ENCODE results near the gene GBF1. TPM values are rescaled to one million over a fixed set of nuclear protein-coding genes. Genes with fewer than 3 reads are reported as not detected.

Gene GBF1
- total and polyA plus RNA-seq, 2 of the 13 experiments (the other 11 are each of a cell fraction or from before 2014, with no cell fraction given): 17.1 to 21.9 TPM

DNA sequence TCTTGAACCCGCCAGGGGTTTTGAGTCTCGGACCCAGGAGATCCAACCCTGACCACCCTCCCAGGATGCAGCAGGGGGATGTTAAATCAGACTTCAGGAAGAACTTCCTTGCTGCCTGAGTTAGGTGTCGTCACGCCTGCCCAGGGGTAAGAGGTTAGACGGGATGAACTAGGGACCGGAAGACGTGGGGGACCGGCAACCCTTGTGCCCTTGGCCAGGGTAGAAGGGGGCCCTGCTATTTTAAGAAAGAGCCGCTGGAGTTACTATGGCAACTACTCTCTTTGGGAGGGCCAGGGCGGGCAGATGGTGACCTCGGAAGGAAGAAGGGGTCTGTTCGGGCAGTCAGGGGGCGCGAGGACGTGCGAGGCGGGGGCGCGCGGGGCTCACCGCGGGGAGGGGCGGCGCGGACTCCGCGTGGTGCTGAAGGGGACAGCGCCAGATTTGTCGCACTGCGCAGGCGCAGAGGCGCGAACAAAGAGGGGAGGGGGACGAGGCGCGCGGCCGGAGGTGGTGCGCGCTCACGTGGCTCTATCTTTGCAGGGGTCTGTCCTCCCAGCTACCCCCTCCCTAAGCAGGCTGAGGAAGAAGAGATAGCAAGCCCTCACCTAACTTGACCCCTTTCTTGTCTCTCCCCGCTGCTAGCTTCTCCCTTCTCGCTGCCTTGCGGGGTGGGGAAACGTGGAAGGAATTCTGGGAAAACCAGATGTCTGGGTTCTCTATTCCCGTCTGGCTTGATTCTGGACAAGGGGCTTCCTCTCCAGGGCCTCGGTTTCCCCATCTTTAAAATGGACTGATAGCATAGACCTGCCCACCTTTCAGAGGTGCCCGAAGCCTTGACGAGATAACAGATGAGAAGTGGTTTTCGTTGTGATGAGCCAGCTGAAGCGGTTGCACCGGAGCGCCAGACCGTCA lies 174.2 kb downstream of the GBF1 start (continued):
- TF ChIP-seq, protein P1, sequence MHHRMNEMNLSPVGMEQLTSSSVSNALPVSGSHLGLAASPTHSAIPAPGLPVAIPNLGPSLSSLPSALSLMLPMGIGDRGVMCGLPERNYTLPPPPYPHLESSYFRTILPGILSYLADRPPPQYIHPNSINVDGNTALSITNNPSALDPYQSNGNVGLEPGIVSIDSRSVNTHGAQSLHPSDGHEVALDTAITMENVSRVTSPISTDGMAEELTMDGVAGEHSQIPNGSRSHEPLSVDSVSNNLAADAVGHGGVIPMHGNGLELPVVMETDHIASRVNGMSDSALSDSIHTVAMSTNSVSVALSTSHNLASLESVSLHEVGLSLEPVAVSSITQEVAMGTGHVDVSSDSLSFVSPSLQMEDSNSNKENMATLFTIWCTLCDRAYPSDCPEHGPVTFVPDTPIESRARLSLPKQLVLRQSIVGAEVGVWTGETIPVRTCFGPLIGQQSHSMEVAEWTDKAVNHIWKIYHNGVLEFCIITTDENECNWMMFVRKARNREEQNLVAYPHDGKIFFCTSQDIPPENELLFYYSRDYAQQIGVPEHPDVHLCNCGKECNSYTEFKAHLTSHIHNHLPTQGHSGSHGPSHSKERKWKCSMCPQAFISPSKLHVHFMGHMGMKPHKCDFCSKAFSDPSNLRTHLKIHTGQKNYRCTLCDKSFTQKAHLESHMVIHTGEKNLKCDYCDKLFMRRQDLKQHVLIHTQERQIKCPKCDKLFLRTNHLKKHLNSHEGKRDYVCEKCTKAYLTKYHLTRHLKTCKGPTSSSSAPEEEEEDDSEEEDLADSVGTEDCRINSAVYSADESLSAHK (CRISPR knock-in tag; IDR thresholded peaks at IDR 0.05; ENCODE audit: borderline replicate concordance): no peak
- TF ChIP-seq ZNF572 (CRISPR knock-in tag; IDR thresholded peaks at IDR 0.05) (no peak), IKZF1 (IDR thresholded peaks at IDR 0.05) (no peak), MEF2D (CRISPR knock-in tag; IDR thresholded peaks at IDR 0.05) (no peak), HDAC2 (CRISPR knock-in tag; IDR thresholded peaks at IDR 0.05) (peak; percentile 19; the same call in 1 of the 2 replicates), ZNF564 (CRISPR knock-in tag; IDR thresholded peaks at IDR 0.05) (no peak), NFRKB (IDR thresholded peaks at IDR 0.05) (no peak), AGO2 (optimal IDR thresholded peaks at IDR 0.05; ENCODE audit: low read depth, low read length) (no peak), ZSCAN30 (CRISPR knock-in tag; IDR thresholded peaks at IDR 0.05) (no peak), SYNCRIP (IDR thresholded peaks at IDR 0.05; ENCODE audit: insufficient read depth, low read depth, low read length) (no peak), FOXM1 (CRISPR knock-in tag; IDR thresholded peaks at IDR 0.05) (peak; percentile 72; the same call in 1 of the 2 replicates), ZNF205 (CRISPR knock-in tag; IDR thresholded peaks at IDR 0.05) (no peak; the same call in 1 of the 2 replicates)
- TF ChIP-seq, protein P2, sequence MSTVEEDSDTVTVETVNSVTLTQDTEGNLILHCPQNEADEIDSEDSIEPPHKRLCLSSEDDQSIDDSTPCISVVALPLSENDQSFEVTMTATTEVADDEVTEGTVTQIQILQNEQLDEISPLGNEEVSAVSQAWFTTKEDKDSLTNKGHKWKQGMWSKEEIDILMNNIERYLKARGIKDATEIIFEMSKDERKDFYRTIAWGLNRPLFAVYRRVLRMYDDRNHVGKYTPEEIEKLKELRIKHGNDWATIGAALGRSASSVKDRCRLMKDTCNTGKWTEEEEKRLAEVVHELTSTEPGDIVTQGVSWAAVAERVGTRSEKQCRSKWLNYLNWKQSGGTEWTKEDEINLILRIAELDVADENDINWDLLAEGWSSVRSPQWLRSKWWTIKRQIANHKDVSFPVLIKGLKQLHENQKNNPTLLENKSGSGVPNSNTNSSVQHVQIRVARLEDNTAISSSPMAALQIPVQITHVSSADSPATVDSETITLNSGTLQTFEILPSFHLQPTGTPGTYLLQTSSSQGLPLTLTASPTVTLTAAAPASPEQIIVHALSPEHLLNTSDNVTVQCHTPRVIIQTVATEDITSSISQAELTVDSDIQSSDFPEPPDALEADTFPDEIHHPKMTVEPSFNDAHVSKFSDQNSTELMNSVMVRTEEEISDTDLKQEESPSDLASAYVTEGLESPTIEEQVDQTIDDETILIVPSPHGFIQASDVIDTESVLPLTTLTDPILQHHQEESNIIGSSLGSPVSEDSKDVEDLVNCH (CRISPR knock-in tag; IDR thresholded peaks at IDR 0.05): no peak
- TF ChIP-seq, protein P3, sequence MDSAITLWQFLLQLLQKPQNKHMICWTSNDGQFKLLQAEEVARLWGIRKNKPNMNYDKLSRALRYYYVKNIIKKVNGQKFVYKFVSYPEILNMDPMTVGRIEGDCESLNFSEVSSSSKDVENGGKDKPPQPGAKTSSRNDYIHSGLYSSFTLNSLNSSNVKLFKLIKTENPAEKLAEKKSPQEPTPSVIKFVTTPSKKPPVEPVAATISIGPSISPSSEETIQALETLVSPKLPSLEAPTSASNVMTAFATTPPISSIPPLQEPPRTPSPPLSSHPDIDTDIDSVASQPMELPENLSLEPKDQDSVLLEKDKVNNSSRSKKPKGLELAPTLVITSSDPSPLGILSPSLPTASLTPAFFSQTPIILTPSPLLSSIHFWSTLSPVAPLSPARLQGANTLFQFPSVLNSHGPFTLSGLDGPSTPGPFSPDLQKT (CRISPR knock-in tag; IDR thresholded peaks at IDR 0.05; ENCODE audit: borderline replicate concordance): 0 out of 2 replicates have a peak, but pooled peaks have one; percentile 37
- TF ChIP-seq, protein P4, sequence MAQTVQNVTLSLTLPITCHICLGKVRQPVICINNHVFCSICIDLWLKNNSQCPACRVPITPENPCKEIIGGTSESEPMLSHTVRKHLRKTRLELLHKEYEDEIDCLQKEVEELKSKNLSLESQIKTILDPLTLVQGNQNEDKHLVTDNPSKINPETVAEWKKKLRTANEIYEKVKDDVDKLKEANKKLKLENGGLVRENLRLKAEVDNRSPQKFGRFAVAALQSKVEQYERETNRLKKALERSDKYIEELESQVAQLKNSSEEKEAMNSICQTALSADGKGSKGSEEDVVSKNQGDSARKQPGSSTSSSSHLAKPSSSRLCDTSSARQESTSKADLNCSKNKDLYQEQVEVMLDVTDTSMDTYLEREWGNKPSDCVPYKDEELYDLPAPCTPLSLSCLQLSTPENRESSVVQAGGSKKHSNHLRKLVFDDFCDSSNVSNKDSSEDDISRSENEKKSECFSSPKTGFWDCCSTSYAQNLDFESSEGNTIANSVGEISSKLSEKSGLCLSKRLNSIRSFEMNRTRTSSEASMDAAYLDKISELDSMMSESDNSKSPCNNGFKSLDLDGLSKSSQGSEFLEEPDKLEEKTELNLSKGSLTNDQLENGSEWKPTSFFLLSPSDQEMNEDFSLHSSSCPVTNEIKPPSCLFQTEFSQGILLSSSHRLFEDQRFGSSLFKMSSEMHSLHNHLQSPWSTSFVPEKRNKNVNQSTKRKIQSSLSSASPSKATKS (CRISPR knock-in tag; IDR thresholded peaks at IDR 0.05): no peak
